Esophagus squamous epithelium (tissue), 5 donors: Measurements from ENCODE around the gene FNDC8. TPM values are rescaled to one million over a fixed set of nuclear protein-coding genes. Genes with fewer than 3 reads are reported as not detected.

Experiments used
- DNase-seq: peaks from one replicate; lab custom pipeline; 2025; lab: John Stamatoyannopoulos, UW
- H3K27ac ChIP-seq, 4 donors: fragments of 200-600 bp; sonication (generic); one replicate each; pipeline ENCODE4 v1.5.1; 2016 to 2019; ENCODE audit warnings: mild to moderate bottlenecking in 1 of 4
- H3K27me3 ChIP-seq, 4 donors: fragments of 200-600 bp; sonication (generic); 1 replicate in 3 of 4; 2 replicates in 1 of 4; pipeline versions ENCODE4 v1.5.1 to v1.6.0; 2017 to 2021; ENCODE audit warnings: antibody characterized with exemption in 1 of 4
- H3K36me3 ChIP-seq, 3 donors: fragments of 200-600 bp; sonication (generic); one replicate each; pipeline ENCODE4 v1.5.1; 2016 to 2019
- H3K4me1 ChIP-seq, 3 donors: fragments of 200-600 bp; sonication (generic); one replicate each; pipeline ENCODE4 v1.5.1; 2017 to 2019
- H3K4me3 ChIP-seq, 4 donors: fragments of 200-600 bp; sonication (generic); 1 replicate in 3 of 4; 2 replicates in 1 of 4; pipeline ENCODE4 v1.5.1; 2016 to 2019; ENCODE audit warnings: mild to moderate bottlenecking in 2 of 4, moderate library complexity in 1 of 4
- H3K9me3 ChIP-seq, 3 donors: fragments of 200-600 bp; sonication (generic); one replicate each; pipeline ENCODE4 v1.5.1; 2016 to 2019
- POLR2A ChIP-seq, 4 donors: fragments of 450-650 bp; IDR thresholded peaks; one replicate each; pipeline ENCODE4 v1.6.1; 2017; ENCODE audit warnings: antibody characterized with exemption in 4 of 4, mild to moderate bottlenecking in 4 of 4, moderate library complexity in 3 of 4
- WGBS, 2 donors: methylation state at CpG; one replicate each; pipeline ENCODE4 v1.1.5; 2018; 5-methylcytosine and 5-hydroxymethylcytosine counted together
- intact Hi-C: fragments of 100-400 bp; cut with DNase I; formaldehyde crosslinking; loops from one replicate; pipeline ENCODE4 v1.15.0; 2022
- total RNA-seq, 4 donors: library from RNA; depleted of rRNA; stranded (reverse); fragments of >200 nt; gene quantifications; one replicate each; pipeline ENCODE4 v1.1.0, GENCODE V29; 2016
- TF ChIP-seq, protein P1 (sequence below), 6 experiments: fragments of 450-650 bp in 4 of 6; fragments of 200-600 bp in 2 of 6; sonication (generic) in 2 of 6; IDR thresholded peaks; one replicate each; pipeline ENCODE4 v1.5.1; 2016 to 2019; ENCODE audit warnings: antibody characterized with exemption in 6 of 6, mild to moderate bottlenecking in 4 of 6, moderate library complexity in 4 of 6
- donor health status: DM: yes; HTN: yes; CAD: no.

Gene FNDC8
- total RNA-seq, 4 donors from 2014 or later: not detected

DNA sequence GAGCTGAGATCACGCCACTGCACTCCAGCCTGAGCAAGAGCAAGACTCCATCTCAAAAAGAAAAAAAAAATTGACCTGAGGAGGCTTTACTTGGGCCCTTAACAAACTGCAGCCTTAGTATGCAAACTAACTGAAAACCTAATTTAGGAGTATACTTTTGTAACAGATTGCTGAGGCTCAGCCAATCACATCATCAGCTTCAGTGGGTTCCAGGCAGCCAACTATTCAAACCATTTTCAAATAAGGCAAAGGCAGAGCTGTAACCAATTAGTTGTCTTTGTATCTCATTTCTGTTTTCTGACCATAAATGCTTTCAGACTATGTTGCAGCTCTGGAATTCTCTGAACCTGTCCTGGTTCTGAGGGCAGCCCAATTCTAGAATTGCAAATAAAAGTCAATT is 25.7 kb upstream of the FNDC8 start:
- Histone ChIP-seq H3K27ac (peak overlapping the region in 1 of 4 donors; percentile 62), H3K27me3 (no peaks in the 10 kb centered on the region), H3K4me1 (peaks cover 0 to 5% (median 0%) of the 10 kb centered on the region in 3 donors), H3K4me3 (no peak overlapping the region), H3K9me3 (no peaks in the 10 kb centered on the region), H3K36me3 (peaks cover 4 to 32% (median 5%) of the 10 kb centered on the region in 3 donors)
- DNase-seq: no peak
- intact Hi-C loops: no loop called here
- TF ChIP-seq, protein P1, sequence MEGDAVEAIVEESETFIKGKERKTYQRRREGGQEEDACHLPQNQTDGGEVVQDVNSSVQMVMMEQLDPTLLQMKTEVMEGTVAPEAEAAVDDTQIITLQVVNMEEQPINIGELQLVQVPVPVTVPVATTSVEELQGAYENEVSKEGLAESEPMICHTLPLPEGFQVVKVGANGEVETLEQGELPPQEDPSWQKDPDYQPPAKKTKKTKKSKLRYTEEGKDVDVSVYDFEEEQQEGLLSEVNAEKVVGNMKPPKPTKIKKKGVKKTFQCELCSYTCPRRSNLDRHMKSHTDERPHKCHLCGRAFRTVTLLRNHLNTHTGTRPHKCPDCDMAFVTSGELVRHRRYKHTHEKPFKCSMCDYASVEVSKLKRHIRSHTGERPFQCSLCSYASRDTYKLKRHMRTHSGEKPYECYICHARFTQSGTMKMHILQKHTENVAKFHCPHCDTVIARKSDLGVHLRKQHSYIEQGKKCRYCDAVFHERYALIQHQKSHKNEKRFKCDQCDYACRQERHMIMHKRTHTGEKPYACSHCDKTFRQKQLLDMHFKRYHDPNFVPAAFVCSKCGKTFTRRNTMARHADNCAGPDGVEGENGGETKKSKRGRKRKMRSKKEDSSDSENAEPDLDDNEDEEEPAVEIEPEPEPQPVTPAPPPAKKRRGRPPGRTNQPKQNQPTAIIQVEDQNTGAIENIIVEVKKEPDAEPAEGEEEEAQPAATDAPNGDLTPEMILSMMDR (IDR thresholded peaks at IDR 0.05): no peak
- TF ChIP-seq POLR2A (IDR thresholded peaks at IDR 0.05): no peak
- 100% methylated on average over 1 of the region's 1 CpG for WGBS, 2 donors

DNA sequence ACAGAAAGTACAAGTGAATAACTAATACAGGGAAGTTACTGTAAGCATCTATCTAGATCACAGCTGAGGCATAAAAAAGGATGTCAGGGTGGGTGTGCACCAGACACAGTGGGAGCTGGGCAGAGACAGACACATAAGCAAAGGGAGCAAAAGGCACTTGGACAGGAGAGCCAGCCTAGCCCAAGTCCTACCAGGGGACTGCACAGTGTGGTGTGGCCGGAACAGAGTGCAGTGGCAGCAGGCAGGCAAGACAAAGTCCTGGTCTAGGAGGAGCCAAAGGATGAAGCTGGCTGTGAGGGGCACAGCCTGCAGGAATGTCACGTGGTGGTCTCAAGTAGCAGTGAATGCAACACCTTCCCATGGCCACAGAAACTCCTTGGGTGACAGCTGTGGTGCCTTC is 23.6 kb upstream of the FNDC8 start:
- Histone ChIP-seq H3K27ac (no peak overlapping the region), H3K4me1 (peaks cover 0 to 5% (median 0%) of the 10 kb centered on the region in 3 donors), H3K27me3 (no peaks in the 10 kb centered on the region), H3K4me3 (no peak overlapping the region), H3K9me3 (no peaks in the 10 kb centered on the region), H3K36me3 (peaks cover 9 to 50% (median 15%) of the 10 kb centered on the region in 3 donors)
- intact Hi-C loops: no loop called here
- WGBS, 2 donors: 78 to 88% methylated on average over 2 of the region's 2 CpGs
- no peak for TF ChIP-seq POLR2A (IDR thresholded peaks at IDR 0.05)
- TF ChIP-seq, protein P1 (IDR thresholded peaks at IDR 0.05): no peak
- no peak for DNase-seq

DNA sequence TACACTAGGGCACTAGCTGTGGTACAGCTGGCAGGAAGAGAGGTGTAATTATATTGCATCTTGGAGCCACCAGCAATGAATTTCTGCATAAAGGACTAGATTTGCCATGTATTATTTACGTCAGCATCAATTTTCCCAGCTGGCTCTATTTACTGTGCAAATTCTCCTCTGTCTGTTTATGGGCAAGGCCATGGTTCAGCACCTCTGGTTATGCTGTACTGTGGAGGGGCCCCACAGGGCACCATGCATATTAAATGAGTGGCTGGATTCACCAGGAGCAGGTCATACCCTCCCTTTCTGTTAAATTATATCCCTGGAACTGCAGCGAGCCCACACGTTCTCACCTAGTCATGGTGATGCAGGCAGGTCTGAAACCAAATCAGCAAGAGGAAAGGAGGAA is 21.5 kb upstream of the FNDC8 start:
- no peak overlapping the region for H3K27ac ChIP-seq
- DNase-seq: no peak
- peaks cover 9 to 66% (median 15%) of the 10 kb centered on the region in 3 donors for H3K36me3 ChIP-seq
- no peaks in the 10 kb centered on the region for H3K27me3 ChIP-seq
- H3K4me1 ChIP-seq: no peaks in the 10 kb centered on the region
- no peak overlapping the region for H3K4me3 ChIP-seq
- WGBS, 2 donors: 87 to 95% methylated on average over 2 to 3 of the region's 3 CpGs
- no peaks in the 10 kb centered on the region for H3K9me3 ChIP-seq
- intact Hi-C loops: no loop called here
- TF ChIP-seq POLR2A (IDR thresholded peaks at IDR 0.05): no peak
- TF ChIP-seq, protein P1 (IDR thresholded peaks at IDR 0.05): no peak

DNA sequence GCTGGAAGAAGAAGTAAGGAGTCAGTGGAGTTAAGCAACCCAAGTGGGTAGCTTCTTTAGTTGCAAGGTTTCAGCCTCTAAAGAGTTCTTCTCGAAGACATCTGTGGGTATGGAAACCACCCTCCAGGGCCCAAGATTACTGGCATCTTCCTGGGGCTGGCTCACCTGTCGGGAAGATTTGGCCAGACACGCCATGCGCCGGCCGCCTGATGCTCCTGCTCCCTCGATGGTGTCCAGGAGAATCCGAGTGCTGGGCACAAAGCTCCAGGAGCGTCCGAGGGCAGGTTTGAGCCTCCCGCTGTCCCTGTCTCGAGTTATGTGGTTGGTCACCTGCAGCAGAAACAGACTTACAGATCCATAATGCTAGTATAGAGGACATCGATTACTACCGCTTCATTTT is 20.4 kb upstream of the FNDC8 start:
- 93 to 100% methylated on average over 2 to 10 of the region's 14 CpGs for WGBS, 2 donors
- H3K36me3 ChIP-seq: peaks cover 9 to 77% (median 15%) of the 10 kb centered on the region in 3 donors
- TF ChIP-seq, protein P1 (IDR thresholded peaks at IDR 0.05): no peak
- TF ChIP-seq POLR2A (IDR thresholded peaks at IDR 0.05): no peak
- H3K9me3 ChIP-seq: no peaks in the 10 kb centered on the region
- H3K4me1 ChIP-seq: no peaks in the 10 kb centered on the region
- no peak overlapping the region for H3K4me3 ChIP-seq
- H3K27me3 ChIP-seq: no peaks in the 10 kb centered on the region
- intact Hi-C loops: no loop called here
- DNase-seq: no peak
- H3K27ac ChIP-seq: no peak overlapping the region

DNA sequence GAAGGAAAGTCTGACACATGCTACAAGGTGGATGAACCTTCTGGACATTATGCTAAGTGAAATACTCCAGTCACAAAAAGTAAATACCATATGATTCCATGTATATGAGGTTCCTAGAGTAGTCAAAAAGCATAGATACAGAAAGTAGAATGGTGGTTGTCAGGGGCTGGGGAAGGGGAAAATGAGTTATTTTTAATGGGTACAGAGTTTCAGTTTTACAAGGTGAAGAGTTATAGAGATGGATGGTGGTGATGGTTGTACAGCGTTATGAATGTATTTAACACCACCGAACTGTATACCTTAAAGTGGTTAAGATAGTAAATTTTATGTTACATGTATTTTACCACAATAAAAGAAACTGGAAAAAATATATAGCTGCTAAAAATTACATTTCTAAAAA is 19.7 kb upstream of the FNDC8 start:
- 89 to 90% methylated on average over 2 of the region's 2 CpGs for WGBS, 2 donors
- H3K9me3 ChIP-seq: no peaks in the 10 kb centered on the region

More for the DNA sequence above, 19.7 kb upstream of the FNDC8 start:
- Histone ChIP-seq H3K27ac (no peak overlapping the region), H3K27me3 (no peaks in the 10 kb centered on the region), H3K4me1 (no peaks in the 10 kb centered on the region), H3K4me3 (no peak overlapping the region), H3K36me3 (peaks cover 9 to 84% (median 15%) of the 10 kb centered on the region in 3 donors)
- DNase-seq: no peak
- intact Hi-C loops: no loop called here
- TF ChIP-seq POLR2A (IDR thresholded peaks at IDR 0.05): no peak
- TF ChIP-seq, protein P1 (IDR thresholded peaks at IDR 0.05): no peak
